PC-9 (cell line): ENCODE measurements around the gene TMEM235.

Source experiments
- EZH2 ChIP-seq: fragments of 200-600 bp; sonication (generic); IDR thresholded peaks from 2 replicates; pipeline ENCODE4 v1.8.0; 2017; ENCODE audit warnings: antibody characterized with exemption, low read depth
- TF ChIP-seq, protein P1 (sequence below): fragments of 200-600 bp; sonication (generic); conservative IDR thresholded peaks from 2 replicates; pipeline ENCODE4 v1.6.1; 2017; ENCODE audit warnings: mixed run types, antibody characterized with exemption, mild to moderate bottlenecking, moderate library complexity

DNA sequence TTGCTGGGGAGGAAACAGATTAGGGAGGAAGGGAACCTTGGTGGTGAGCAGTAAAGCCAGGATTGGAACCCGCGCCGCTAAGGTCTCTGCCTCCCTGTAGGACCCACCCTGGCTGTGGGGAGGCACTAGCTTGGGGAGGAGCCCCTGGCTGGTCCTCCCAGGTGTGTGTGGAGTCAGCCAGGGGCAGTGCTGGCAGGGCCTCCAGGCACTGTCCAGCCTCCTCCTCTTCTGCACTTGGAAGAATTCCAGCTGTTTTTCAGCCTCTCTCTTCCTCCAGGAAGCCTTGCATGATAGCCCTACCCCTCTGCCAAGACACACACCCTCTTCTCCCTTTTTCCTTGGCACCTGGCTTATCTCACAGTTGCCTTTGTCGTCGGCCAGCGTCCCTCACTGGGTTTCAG is 34.8 kb downstream of the TMEM235 start:
- TF ChIP-seq, protein P1, sequence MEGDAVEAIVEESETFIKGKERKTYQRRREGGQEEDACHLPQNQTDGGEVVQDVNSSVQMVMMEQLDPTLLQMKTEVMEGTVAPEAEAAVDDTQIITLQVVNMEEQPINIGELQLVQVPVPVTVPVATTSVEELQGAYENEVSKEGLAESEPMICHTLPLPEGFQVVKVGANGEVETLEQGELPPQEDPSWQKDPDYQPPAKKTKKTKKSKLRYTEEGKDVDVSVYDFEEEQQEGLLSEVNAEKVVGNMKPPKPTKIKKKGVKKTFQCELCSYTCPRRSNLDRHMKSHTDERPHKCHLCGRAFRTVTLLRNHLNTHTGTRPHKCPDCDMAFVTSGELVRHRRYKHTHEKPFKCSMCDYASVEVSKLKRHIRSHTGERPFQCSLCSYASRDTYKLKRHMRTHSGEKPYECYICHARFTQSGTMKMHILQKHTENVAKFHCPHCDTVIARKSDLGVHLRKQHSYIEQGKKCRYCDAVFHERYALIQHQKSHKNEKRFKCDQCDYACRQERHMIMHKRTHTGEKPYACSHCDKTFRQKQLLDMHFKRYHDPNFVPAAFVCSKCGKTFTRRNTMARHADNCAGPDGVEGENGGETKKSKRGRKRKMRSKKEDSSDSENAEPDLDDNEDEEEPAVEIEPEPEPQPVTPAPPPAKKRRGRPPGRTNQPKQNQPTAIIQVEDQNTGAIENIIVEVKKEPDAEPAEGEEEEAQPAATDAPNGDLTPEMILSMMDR, result no peak
- no peak for TF ChIP-seq EZH2
